NB4 (cell line): ENCODE data around the gene BDKRB1.

Experiments used
- DNase-seq: peaks from one replicate; pipeline ENCODE4 v3.0.0; 2010; ENCODE audit warnings: low read depth
- H3K4me3 ChIP-seq: one replicate; pipeline ENCODE4 v1.5.1; 2011; ENCODE audit warnings: mild to moderate bottlenecking, low read depth, low read length, moderate library complexity
- MYC ChIP-seq: IDR thresholded peaks from 2 replicates; pipeline ENCODE4 v1.6.1; 2011; ENCODE audit warnings: low read depth, low read length
- POLR2A ChIP-seq: IDR thresholded peaks from 2 replicates; pipeline ENCODE4 v1.6.1; 2011; ENCODE audit warnings: mild to moderate bottlenecking; ENCODE audit not compliant: insufficient read length; ENCODE audit errors: extremely low read depth
- TF ChIP-seq, protein P1 (sequence below): IDR thresholded peaks from 2 replicates; pipeline ENCODE4 v1.6.1; 2011; ENCODE audit warnings: low read depth, low read length
- TF ChIP-seq, protein P2 (sequence below): IDR thresholded peaks from one replicate; pipeline ENCODE4 v1.5.1; 2012; ENCODE audit warnings: low read depth, low read length

BDKRB1 gene

GRCh38 chr14:96303981-96304380 is 48.0 kb downstream of the BDKRB1 start:
- H3K4me3 ChIP-seq, result no peak overlapping the region
- TF ChIP-seq, protein P1, sequence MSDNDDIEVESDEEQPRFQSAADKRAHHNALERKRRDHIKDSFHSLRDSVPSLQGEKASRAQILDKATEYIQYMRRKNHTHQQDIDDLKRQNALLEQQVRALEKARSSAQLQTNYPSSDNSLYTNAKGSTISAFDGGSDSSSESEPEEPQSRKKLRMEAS, result no peak
- no peak for TF ChIP-seq POLR2A
- TF ChIP-seq, protein P2, sequence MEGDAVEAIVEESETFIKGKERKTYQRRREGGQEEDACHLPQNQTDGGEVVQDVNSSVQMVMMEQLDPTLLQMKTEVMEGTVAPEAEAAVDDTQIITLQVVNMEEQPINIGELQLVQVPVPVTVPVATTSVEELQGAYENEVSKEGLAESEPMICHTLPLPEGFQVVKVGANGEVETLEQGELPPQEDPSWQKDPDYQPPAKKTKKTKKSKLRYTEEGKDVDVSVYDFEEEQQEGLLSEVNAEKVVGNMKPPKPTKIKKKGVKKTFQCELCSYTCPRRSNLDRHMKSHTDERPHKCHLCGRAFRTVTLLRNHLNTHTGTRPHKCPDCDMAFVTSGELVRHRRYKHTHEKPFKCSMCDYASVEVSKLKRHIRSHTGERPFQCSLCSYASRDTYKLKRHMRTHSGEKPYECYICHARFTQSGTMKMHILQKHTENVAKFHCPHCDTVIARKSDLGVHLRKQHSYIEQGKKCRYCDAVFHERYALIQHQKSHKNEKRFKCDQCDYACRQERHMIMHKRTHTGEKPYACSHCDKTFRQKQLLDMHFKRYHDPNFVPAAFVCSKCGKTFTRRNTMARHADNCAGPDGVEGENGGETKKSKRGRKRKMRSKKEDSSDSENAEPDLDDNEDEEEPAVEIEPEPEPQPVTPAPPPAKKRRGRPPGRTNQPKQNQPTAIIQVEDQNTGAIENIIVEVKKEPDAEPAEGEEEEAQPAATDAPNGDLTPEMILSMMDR, result no peak
- no peak for TF ChIP-seq MYC
- DNase-seq, result no peak

GRCh38 chr14:96304956-96305355 is 48.9 kb downstream of the BDKRB1 start:
- H3K4me3 ChIP-seq, result no peak overlapping the region
- DNase-seq, result peak; percentile 10
- TF ChIP-seq, protein P2, result peak; percentile 25
- no peak for TF ChIP-seq MYC

DNA sequence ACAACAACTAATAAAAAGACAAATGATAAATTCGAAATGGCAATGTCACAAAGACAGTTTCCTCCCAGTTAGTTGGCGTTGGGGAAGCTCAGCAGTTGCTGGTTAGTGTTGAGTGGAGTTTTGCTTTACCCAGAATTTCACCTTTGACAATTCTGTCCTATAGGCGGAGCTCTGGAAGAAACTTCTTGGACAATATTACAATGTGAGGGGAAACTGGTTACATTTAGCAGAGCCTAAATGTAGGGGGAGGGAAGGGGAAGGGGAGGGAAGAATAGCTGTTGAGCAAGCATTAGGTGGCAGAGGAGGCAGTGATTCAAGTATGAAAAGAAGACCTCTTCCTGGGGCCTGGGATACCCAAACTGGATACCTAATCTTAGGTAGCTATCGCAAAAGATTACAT is 51.4 kb downstream of the BDKRB1 start:
- TF ChIP-seq, protein P1, result no peak
- TF ChIP-seq, protein P2, result no peak
- no peak for TF ChIP-seq POLR2A
- TF ChIP-seq MYC, result no peak
- no peak for DNase-seq
- no peak overlapping the region for H3K4me3 ChIP-seq

DNA sequence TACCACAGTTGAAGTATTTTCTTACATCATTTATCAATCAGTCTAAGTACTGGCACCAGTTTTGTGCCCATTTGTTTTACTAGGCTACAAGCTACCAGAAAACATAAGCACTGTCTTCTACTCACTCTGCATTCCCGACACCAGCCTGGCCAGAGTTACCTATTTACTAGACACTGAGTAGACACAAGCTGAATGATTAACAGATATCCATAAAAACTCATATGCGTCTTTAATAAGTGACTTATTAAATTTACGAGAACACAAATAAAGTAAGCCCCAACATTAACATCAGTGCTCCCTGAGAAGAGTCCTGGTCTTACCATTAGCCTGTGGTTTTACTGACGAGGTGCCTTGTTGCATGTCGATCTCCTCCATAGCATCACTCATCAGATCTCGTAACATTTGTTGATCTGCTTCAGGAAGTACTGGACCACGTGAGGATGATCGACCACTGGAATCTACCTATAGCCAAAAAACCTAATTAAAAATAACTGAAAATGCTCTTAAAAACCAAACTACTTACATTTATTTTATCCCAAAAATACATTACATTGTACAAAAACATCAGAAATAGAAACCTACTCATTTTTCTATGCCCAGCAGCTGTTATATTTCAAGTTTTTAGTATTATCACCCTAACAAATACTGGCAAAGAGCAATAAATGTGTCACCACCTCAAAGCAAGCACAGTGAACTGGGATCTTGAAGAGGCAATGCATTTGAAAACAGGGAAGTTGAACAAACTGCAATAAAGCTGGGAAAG is 53.3 kb downstream of the BDKRB1 start:
- no peak overlapping the region for H3K4me3 ChIP-seq
- TF ChIP-seq POLR2A (no peak), MYC (no peak)
- TF ChIP-seq, protein P1, result no peak
- TF ChIP-seq, protein P2, result no peak
- DNase-seq, result no peak

GRCh38 chr14:96309896-96310330 is 53.9 kb downstream of the BDKRB1 start:
- TF ChIP-seq, protein P2, result no peak
- TF ChIP-seq POLR2A (no peak), MYC (no peak)
- TF ChIP-seq, protein P1, result no peak
- DNase-seq, result no peak
- H3K4me3 ChIP-seq, result no peak overlapping the region

DNA sequence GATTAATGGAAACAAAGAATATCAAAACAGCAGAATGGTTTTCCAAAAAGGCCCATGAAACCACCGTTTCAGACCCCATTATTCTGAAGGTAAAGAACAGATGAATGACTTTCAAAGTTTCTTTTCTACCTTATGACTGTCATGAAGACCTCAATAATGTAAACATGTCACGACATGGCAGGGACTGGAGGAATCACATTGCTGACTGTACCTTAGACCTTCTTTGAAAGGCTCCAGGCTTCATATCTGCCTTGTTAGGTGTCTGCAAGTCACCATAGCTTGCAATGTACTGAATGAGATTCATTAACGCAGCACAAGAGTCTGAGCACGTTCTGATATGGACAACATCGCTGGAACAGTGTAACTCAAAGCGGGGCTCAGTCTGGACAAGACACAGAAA is 54.9 kb downstream of the BDKRB1 start:
- TF ChIP-seq POLR2A, result no peak
- no peak for TF ChIP-seq MYC
- TF ChIP-seq, protein P2, result no peak
- TF ChIP-seq, protein P1, result no peak
- H3K4me3 ChIP-seq, result no peak overlapping the region
- no peak for DNase-seq
